Measurements from ENCODE around the gene SOWAHD. TPM values are rescaled to one million over a fixed set of nuclear protein-coding genes. Genes with fewer than 3 reads are reported as not detected.

SOWAHD gene
- polyA plus RNA-seq, 2 of the 4 experiments (the other 2 are of a cell fraction), result 0.05 to 0.09 TPM

- H3K4me1 ChIP-seq, result no peaks in the 10 kb centered on the region
- no peak for TF ChIP-seq BCL3 (IDR thresholded peaks at IDR 0.05)
- TF ChIP-seq, protein P1, sequence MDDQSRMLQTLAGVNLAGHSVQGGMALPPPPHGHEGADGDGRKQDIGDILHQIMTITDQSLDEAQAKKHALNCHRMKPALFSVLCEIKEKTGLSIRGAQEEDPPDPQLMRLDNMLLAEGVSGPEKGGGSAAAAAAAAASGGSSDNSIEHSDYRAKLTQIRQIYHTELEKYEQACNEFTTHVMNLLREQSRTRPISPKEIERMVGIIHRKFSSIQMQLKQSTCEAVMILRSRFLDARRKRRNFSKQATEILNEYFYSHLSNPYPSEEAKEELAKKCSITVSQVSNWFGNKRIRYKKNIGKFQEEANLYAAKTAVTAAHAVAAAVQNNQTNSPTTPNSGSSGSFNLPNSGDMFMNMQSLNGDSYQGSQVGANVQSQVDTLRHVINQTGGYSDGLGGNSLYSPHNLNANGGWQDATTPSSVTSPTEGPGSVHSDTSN (IDR thresholded peaks at IDR 0.05), result no peak
- no peak for TF ChIP-seq CEBPB (IDR thresholded peaks at IDR 0.05)
- no peak for TF ChIP-seq HES2 (IDR thresholded peaks at IDR 0.05)
- TF ChIP-seq FOSL2 (IDR thresholded peaks at IDR 0.05), result no peak
- TF ChIP-seq FOSL2 (CRISPR knock-in tag; IDR thresholded peaks at IDR 0.05), result no peak
- TF ChIP-seq MYC (IDR thresholded peaks at IDR 0.05; ENCODE audit: borderline replicate concordance, low read length), result no peak
- TF ChIP-seq RCOR1 (IDR thresholded peaks at IDR 0.05; ENCODE audit: low read depth, low read length), result no peak
- TF ChIP-seq, protein P2, sequence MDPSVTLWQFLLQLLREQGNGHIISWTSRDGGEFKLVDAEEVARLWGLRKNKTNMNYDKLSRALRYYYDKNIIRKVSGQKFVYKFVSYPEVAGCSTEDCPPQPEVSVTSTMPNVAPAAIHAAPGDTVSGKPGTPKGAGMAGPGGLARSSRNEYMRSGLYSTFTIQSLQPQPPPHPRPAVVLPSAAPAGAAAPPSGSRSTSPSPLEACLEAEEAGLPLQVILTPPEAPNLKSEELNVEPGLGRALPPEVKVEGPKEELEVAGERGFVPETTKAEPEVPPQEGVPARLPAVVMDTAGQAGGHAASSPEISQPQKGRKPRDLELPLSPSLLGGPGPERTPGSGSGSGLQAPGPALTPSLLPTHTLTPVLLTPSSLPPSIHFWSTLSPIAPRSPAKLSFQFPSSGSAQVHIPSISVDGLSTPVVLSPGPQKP (IDR thresholded peaks at IDR 0.05; ENCODE audit: low read depth, low read length), result no peak
- no peak for TF ChIP-seq MAFK (IDR thresholded peaks at IDR 0.05; ENCODE audit: partially characterized antibody)
- TF ChIP-seq USF2 (IDR thresholded peaks at IDR 0.05), result no peak
- no peak for TF ChIP-seq SMC3 (IDR thresholded peaks at IDR 0.05)
- TF ChIP-seq RFX5 (IDR thresholded peaks at IDR 0.05), result no peak
- no peak for TF ChIP-seq KDM1A (IDR thresholded peaks at IDR 0.05; ENCODE audit: low read depth)
- no peak for TF ChIP-seq NR3C1 (IDR thresholded peaks at IDR 0.05)
- TF ChIP-seq ZSCAN20 (CRISPR knock-in tag; IDR thresholded peaks at IDR 0.05), result no peak
- TF ChIP-seq RNF2 (IDR thresholded peaks at IDR 0.05; ENCODE audit: borderline replicate concordance, low read depth), result no peak
- no peak for TF ChIP-seq PHF8 (IDR thresholded peaks at IDR 0.05; ENCODE audit: borderline replicate concordance, low read depth)
- ATAC-seq, result no peak
- no peak overlapping the region for H3K4me3 ChIP-seq
- no peaks in the 10 kb centered on the region for H3K9me3 ChIP-seq
- no peak overlapping the region for H3K27ac ChIP-seq
- DNase-seq (ENCODE audit: low read depth in 1 of 2, low spot score in 1 of 2), result no peak
- 53% methylated on average over 3 of the region's 3 CpGs for WGBS (ENCODE audit: missing lambda C conversion rate)
- H3K4me2 ChIP-seq, result no peak overlapping the region
- POLR2A ChIA-PET, result interaction anchor here (1.3 kb wide), 1 partner anchor 82 kb away, joined by 4 read pairs; the partner anchor contains the start of gene RPL39
- CTCF ChIA-PET, result interaction anchor here (0.6 to 1.9 kb wide), 3 partner anchors 20 to 44 kb away, joined by 4 read pairs; no protein-coding TSS in a partner anchor
- FAIRE-seq, result no peak
Measured at GRCh38 chrX:119709630-119710029, 48.8 kb upstream of the SOWAHD start.

- CTCF ChIA-PET, result interaction anchor here (0.8 kb wide), 2 partner anchors 22 to 23 kb away, joined by 4 read pairs; no protein-coding TSS in a partner anchor
- Histone ChIP-seq H3K4me1 (no peaks in the 10 kb centered on the region), H3K4me3 (no peak overlapping the region), H3K27ac (no peak overlapping the region), H3K4me2 (no peak overlapping the region), H3K9me3 (no peaks in the 10 kb centered on the region; the same call in 2 of the 3 replicates)
- FAIRE-seq, result no peak
- DNase-seq (ENCODE audit: low read depth in 1 of 2, low spot score in 1 of 2), result no peak
- POLR2A ChIA-PET, result interaction anchor here (0.7 kb wide), 1 partner anchor 70 kb away, joined by 3 read pairs; the partner anchor contains the start of gene RPL39
- TF ChIP-seq FOSL2 (IDR thresholded peaks at IDR 0.05) (no peak), FOSL2 (CRISPR knock-in tag; IDR thresholded peaks at IDR 0.05) (no peak), MAZ (IDR thresholded peaks at IDR 0.05; ENCODE audit: borderline replicate concordance, low read depth, low read length) (no peak), RFX5 (IDR thresholded peaks at IDR 0.05) (no peak), CHD2 (IDR thresholded peaks at IDR 0.05; ENCODE audit: low read length, partially characterized antibody) (no peak), RNF2 (IDR thresholded peaks at IDR 0.05; ENCODE audit: borderline replicate concordance, low read depth) (no peak), CBX8 (IDR thresholded peaks at IDR 0.05) (no peak), MAX (IDR thresholded peaks at IDR 0.05) (no peak), JUN (IDR thresholded peaks at IDR 0.05) (no peak), HES2 (IDR thresholded peaks at IDR 0.05) (no peak), ESRRA (IDR thresholded peaks at IDR 0.05; ENCODE audit: borderline replicate concordance, low read length) (no peak), PHF8 (IDR thresholded peaks at IDR 0.05; ENCODE audit: borderline replicate concordance, low read depth) (no peak), KDM1A (IDR thresholded peaks at IDR 0.05; ENCODE audit: low read depth) (no peak), RAD21 (conservative IDR thresholded peaks at IDR 0.05 in 1 of 2, IDR thresholded peaks at IDR 0.05 in 1 of 2) (no peak), SREBF2 (IDR thresholded peaks at IDR 0.05) (no peak)
- TF ChIP-seq, protein P3, sequence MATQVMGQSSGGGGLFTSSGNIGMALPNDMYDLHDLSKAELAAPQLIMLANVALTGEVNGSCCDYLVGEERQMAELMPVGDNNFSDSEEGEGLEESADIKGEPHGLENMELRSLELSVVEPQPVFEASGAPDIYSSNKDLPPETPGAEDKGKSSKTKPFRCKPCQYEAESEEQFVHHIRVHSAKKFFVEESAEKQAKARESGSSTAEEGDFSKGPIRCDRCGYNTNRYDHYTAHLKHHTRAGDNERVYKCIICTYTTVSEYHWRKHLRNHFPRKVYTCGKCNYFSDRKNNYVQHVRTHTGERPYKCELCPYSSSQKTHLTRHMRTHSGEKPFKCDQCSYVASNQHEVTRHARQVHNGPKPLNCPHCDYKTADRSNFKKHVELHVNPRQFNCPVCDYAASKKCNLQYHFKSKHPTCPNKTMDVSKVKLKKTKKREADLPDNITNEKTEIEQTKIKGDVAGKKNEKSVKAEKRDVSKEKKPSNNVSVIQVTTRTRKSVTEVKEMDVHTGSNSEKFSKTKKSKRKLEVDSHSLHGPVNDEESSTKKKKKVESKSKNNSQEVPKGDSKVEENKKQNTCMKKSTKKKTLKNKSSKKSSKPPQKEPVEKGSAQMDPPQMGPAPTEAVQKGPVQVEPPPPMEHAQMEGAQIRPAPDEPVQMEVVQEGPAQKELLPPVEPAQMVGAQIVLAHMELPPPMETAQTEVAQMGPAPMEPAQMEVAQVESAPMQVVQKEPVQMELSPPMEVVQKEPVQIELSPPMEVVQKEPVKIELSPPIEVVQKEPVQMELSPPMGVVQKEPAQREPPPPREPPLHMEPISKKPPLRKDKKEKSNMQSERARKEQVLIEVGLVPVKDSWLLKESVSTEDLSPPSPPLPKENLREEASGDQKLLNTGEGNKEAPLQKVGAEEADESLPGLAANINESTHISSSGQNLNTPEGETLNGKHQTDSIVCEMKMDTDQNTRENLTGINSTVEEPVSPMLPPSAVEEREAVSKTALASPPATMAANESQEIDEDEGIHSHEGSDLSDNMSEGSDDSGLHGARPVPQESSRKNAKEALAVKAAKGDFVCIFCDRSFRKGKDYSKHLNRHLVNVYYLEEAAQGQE (IDR thresholded peaks at IDR 0.05), result no peak
- ATAC-seq, result no peak
- WGBS (ENCODE audit: missing lambda C conversion rate), result 54% methylated on average over 6 of the region's 6 CpGs
Measured at GRCh38 chrX:119721487-119721886, 36.9 kb upstream of the SOWAHD start.
